Fibroblast of lung (primary cell): ENCODE results near the gene ZNF281. TPM values are rescaled to one million over a fixed set of nuclear protein-coding genes. Genes with fewer than 3 reads are reported as not detected.

Experiments used
- DNase-seq, 2 donors: peaks; one replicate each; pipeline versions ENCODE4 v3.0.0 to v3.0.0-alpha.2; 2010; ENCODE audit warnings: low read depth in 2 of 2
- H2AFZ ChIP-seq: 2 replicates; pipeline ENCODE4 v1.5.1; 2012; ENCODE audit warnings: low read length, control low read depth, inconsistent platforms
- H3K27ac ChIP-seq: 2 replicates; pipeline ENCODE4 v1.5.1; 2011; ENCODE audit warnings: low read length, control low read depth; ENCODE audit not compliant: insufficient read depth
- H3K27me3 ChIP-seq: 2 replicates; pipeline ENCODE4 v1.5.1; 2011; ENCODE audit warnings: mild to moderate bottlenecking, low read length; ENCODE audit not compliant: control insufficient read depth, insufficient read depth
- H3K36me3 ChIP-seq: 2 replicates; pipeline ENCODE4 v1.5.1; 2011; ENCODE audit warnings: low read length; ENCODE audit not compliant: control insufficient read depth, insufficient read depth
- H3K4me1 ChIP-seq: 2 replicates; pipeline ENCODE4 v1.5.1; 2011; ENCODE audit warnings: low read length; ENCODE audit not compliant: control insufficient read depth, insufficient read depth; ENCODE audit errors: extremely low read depth
- H3K4me2 ChIP-seq: 2 replicates; pipeline ENCODE4 v1.5.1; 2011; ENCODE audit warnings: low read length, control low read depth; ENCODE audit not compliant: insufficient read depth; ENCODE audit errors: extremely low read depth
- H3K4me3 ChIP-seq, 4 experiments: fragments of 200-600 bp in 1 of 4; sonication (generic) in 1 of 4; replicated peaks in 1 of 4; 2 replicates each; pipeline ENCODE4 v1.5.1; 2011 to 2016; ENCODE audit warnings: low read length in 4 of 4, low read depth in 3 of 4, mild to moderate bottlenecking in 3 of 4, control low read depth in 2 of 4, inconsistent platforms in 1 of 4, mixed read lengths in 1 of 4; ENCODE audit not compliant: insufficient read depth in 1 of 4; ENCODE audit errors: control extremely low read depth in 1 of 4
- H3K79me2 ChIP-seq: 2 replicates; pipeline ENCODE4 v1.5.1; 2012; ENCODE audit warnings: mild to moderate bottlenecking, low read length, inconsistent platforms; ENCODE audit not compliant: control insufficient read depth, insufficient read depth
- H3K9ac ChIP-seq: 2 replicates; pipeline ENCODE4 v1.5.1; 2011; ENCODE audit warnings: mild to moderate bottlenecking, low read length, control low read depth; ENCODE audit not compliant: insufficient read depth
- H3K9me3 ChIP-seq: 2 replicates; pipeline ENCODE4 v1.5.1; 2012; ENCODE audit warnings: low read depth, low read length; ENCODE audit not compliant: control insufficient read depth, insufficient read depth
- H4K20me1 ChIP-seq: 2 replicates; pipeline ENCODE4 v1.5.1; 2011; ENCODE audit warnings: low read length; ENCODE audit not compliant: control insufficient read depth, insufficient read depth; ENCODE audit errors: extremely low read depth
- EZH2 ChIP-seq: IDR thresholded peaks from 2 replicates; pipeline ENCODE4 v1.5.1; 2012; ENCODE audit warnings: low read length, control low read depth, mild to moderate bottlenecking; ENCODE audit errors: missing control alignments
- polyA plus RNA-seq, 2 donors: library from polyadenylated mRNA; depleted of rRNA in 1 of 2; stranded (reverse) in 1 of 2; unstranded in 1 of 2; fragments of >200 nt; gene quantifications; 2 replicates each; pipeline ENCODE4 v1.2.1, GENCODE V29; 2011 to 2012; ENCODE audit warnings: missing spikeins in 1 of 2
- total RNA-seq: library from RNA; depleted of rRNA; stranded (reverse); fragments of >200 nt; gene quantifications from 2 replicates; pipeline ENCODE4 v1.2.1, GENCODE V29; 2014
- TF ChIP-seq, protein P1 (sequence below), 2 donors: IDR thresholded peaks in 1 of 2; conservative IDR thresholded peaks in 1 of 2; 1 replicate in 1 of 2; 2 replicates in 1 of 2; pipeline ENCODE4 v1.5.1; 2011 to 2012; ENCODE audit warnings: low read length in 2 of 2, control low read depth in 1 of 2, inconsistent platforms in 1 of 2, low read depth in 1 of 2, mild to moderate bottlenecking in 1 of 2

Gene ZNF281
- total and polyA plus RNA-seq, 2 donors (not counting 1 experiment from before 2014, with no cell fraction given): 14.0 to 39.0 TPM

- peak; percentile 95 to 96 for DNase-seq
Observed at GRCh38 chr1:200379432-200379757, 30.4 kb downstream of the ZNF281 start.

DNA sequence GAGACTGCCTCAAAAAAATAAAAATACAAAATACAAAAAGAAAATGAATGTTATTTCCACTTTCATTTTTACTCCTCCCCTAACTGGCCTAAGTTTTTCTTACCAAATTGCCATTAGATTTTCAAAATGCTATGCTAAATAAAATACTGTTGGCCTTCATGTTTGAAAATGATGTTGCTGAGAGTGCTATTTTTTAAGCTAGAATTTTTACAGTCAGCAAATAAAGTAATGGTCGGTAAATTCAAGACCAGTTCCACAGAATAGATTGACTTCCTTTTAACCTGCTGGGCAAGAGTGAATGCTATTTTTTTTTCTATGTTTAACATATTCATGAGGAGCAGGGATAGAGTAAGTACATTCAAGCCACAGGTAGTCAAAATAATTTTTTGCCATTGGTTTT is 31.7 kb downstream of the ZNF281 start:
- H3K27ac ChIP-seq: no peak overlapping the region
- no peaks in the 10 kb centered on the region for H4K20me1 ChIP-seq
- no peaks in the 10 kb centered on the region for H3K9me3 ChIP-seq
- no peaks in the 10 kb centered on the region for H3K27me3 ChIP-seq
- H3K4me3 ChIP-seq: no peak overlapping the region
- TF ChIP-seq, protein P1, sequence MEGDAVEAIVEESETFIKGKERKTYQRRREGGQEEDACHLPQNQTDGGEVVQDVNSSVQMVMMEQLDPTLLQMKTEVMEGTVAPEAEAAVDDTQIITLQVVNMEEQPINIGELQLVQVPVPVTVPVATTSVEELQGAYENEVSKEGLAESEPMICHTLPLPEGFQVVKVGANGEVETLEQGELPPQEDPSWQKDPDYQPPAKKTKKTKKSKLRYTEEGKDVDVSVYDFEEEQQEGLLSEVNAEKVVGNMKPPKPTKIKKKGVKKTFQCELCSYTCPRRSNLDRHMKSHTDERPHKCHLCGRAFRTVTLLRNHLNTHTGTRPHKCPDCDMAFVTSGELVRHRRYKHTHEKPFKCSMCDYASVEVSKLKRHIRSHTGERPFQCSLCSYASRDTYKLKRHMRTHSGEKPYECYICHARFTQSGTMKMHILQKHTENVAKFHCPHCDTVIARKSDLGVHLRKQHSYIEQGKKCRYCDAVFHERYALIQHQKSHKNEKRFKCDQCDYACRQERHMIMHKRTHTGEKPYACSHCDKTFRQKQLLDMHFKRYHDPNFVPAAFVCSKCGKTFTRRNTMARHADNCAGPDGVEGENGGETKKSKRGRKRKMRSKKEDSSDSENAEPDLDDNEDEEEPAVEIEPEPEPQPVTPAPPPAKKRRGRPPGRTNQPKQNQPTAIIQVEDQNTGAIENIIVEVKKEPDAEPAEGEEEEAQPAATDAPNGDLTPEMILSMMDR (conservative IDR thresholded peaks at IDR 0.05 in 1 of 2, IDR thresholded peaks at IDR 0.05 in 1 of 2; ENCODE audit: low read depth in 1 of 2, low read length in 2 of 2): no peak
- no peak for TF ChIP-seq EZH2
- H3K4me2 ChIP-seq: no peak overlapping the region
- no peak overlapping the region for H3K9ac ChIP-seq
- H3K79me2 ChIP-seq: no peaks in the 10 kb centered on the region
- H3K36me3 ChIP-seq: no peaks in the 10 kb centered on the region
- peaks cover 13% of the 10 kb centered on the region for H3K4me1 ChIP-seq
- no peak overlapping the region for H2AFZ ChIP-seq
- no peak for DNase-seq

More at GRCh38 chr1:200379432-200379757, 30.4 kb downstream of the ZNF281 start:
- no peak overlapping the region for H3K9ac ChIP-seq
- H4K20me1 ChIP-seq: no peaks in the 10 kb centered on the region
- H2AFZ ChIP-seq: no peak overlapping the region
- peak overlapping the region; percentile 58 for H3K4me2 ChIP-seq
- H3K9me3 ChIP-seq: no peaks in the 10 kb centered on the region
- no peaks in the 10 kb centered on the region for H3K27me3 ChIP-seq
- peaks cover 12% of the 10 kb centered on the region for H3K4me1 ChIP-seq
- no peaks in the 10 kb centered on the region for H3K36me3 ChIP-seq
- H3K4me3 ChIP-seq: peak overlapping the region in 1 of 4 experiments; percentile 10
- TF ChIP-seq EZH2: no peak
- TF ChIP-seq, protein P1 (conservative IDR thresholded peaks at IDR 0.05 in 1 of 2, IDR thresholded peaks at IDR 0.05 in 1 of 2; ENCODE audit: low read depth in 1 of 2, low read length in 2 of 2): no peak
- no peaks in the 10 kb centered on the region for H3K79me2 ChIP-seq
- H3K27ac ChIP-seq: no peak overlapping the region

GRCh38 chr1:200376528-200376927 is 33.3 kb downstream of the ZNF281 start:
- H3K4me3 ChIP-seq: no peak overlapping the region
- H3K9me3 ChIP-seq: no peaks in the 10 kb centered on the region
- no peak for DNase-seq
- no peaks in the 10 kb centered on the region for H3K79me2 ChIP-seq
- H3K27me3 ChIP-seq: no peaks in the 10 kb centered on the region
- no peak overlapping the region for H2AFZ ChIP-seq
- no peak overlapping the region for H3K27ac ChIP-seq
- H3K36me3 ChIP-seq: no peaks in the 10 kb centered on the region
- H3K4me2 ChIP-seq: no peak overlapping the region
- H3K4me1 ChIP-seq: peaks cover 13% of the 10 kb centered on the region
- H3K9ac ChIP-seq: no peak overlapping the region
- no peak for TF ChIP-seq EZH2
- TF ChIP-seq, protein P1 (conservative IDR thresholded peaks at IDR 0.05 in 1 of 2, IDR thresholded peaks at IDR 0.05 in 1 of 2; ENCODE audit: low read depth in 1 of 2, low read length in 2 of 2): no peak
- no peaks in the 10 kb centered on the region for H4K20me1 ChIP-seq
